Nephron progenitor cell (in vitro differentiated cells): ENCODE results near the gene NUDT7.

ENCODE experiments used
- DNase-seq: peaks from one replicate; pipeline ENCODE4 v3.0.0; 2021
- H3K27ac Mint-ChIP-seq: 2 replicates; pipeline ENCODE4 v1.8.0; 2021; ENCODE audit warnings: mild to moderate bottlenecking, moderate library complexity, mixed read lengths
- H3K27me3 Mint-ChIP-seq: 2 replicates; pipeline ENCODE4 v1.8.0; 2021; ENCODE audit warnings: mild to moderate bottlenecking, low read depth, mixed read lengths; ENCODE audit not compliant: poor library complexity
- H3K36me3 Mint-ChIP-seq: 2 replicates; pipeline ENCODE4 v1.8.0; 2021; ENCODE audit warnings: low read depth, mixed read lengths
- H3K4me1 Mint-ChIP-seq: 2 replicates; pipeline ENCODE4 v1.8.0; 2021; ENCODE audit warnings: mixed read lengths
- H3K4me3 Mint-ChIP-seq: 2 replicates; pipeline ENCODE4 v1.8.0; 2021; ENCODE audit warnings: mild to moderate bottlenecking, moderate library complexity, mixed read lengths
- H3K9me3 Mint-ChIP-seq: 2 replicates; pipeline ENCODE4 v1.8.0; 2021; ENCODE audit warnings: mild to moderate bottlenecking, moderate library complexity, mixed read lengths
- CTCF ChIP-seq: fragments of 200-600 bp; sonication (generic); IDR thresholded peaks from 2 replicates; pipeline ENCODE4 v1.5.0; 2021; ENCODE audit warnings: antibody characterized with exemption

The NUDT7 gene

GRCh38 chr16:77722309-77723107 is at the start of gene NUDT7:
NUDT7 (plus strand) TSS chr16:77722514; CDS start chr16:77722583, 69 bp downstream.
- peak; percentile 100 for DNase-seq
- Mint-ChIP-seq H3K4me1 (peaks cover 18% of the 10 kb centered on the region), H3K9me3 (peaks cover 7% of the 10 kb centered on the region), H3K27ac (no peak within 1 kb of the TSS), H3K4me3 (peak within 1 kb of the TSS; percentile 85), H3K27me3 (peaks cover 3% of the 10 kb centered on the region), H3K36me3 (peaks cover 14% of the 10 kb centered on the region)
- no peak for TF ChIP-seq CTCF

- Mint-ChIP-seq H3K27me3 (peaks cover 3% of the 10 kb centered on the region), H3K27ac (no peak overlapping the region), H3K4me3 (no peak overlapping the region), H3K36me3 (no peaks in the 10 kb centered on the region), H3K4me1 (no peaks in the 10 kb centered on the region), H3K9me3 (no peaks in the 10 kb centered on the region)
- DNase-seq, result no peak
- TF ChIP-seq CTCF, result no peak
These were observed 47.4 kb upstream of the NUDT7 start for GRCh38 chr16:77674888-77675287.

GRCh38 chr16:77675464-77676324 is 46.6 kb upstream of the NUDT7 start:
- H3K4me1 Mint-ChIP-seq, result no peaks in the 10 kb centered on the region
- H3K9me3 Mint-ChIP-seq, result no peaks in the 10 kb centered on the region
- no peak overlapping the region for H3K27ac Mint-ChIP-seq
- H3K4me3 Mint-ChIP-seq, result no peak overlapping the region
- no peaks in the 10 kb centered on the region for H3K36me3 Mint-ChIP-seq
- peak; percentile 79 for DNase-seq
- peaks cover 3% of the 10 kb centered on the region for H3K27me3 Mint-ChIP-seq
- peak; percentile 77 for TF ChIP-seq CTCF

- Mint-ChIP-seq H3K27me3 (peaks cover 3% of the 10 kb centered on the region), H3K4me3 (no peak overlapping the region), H3K4me1 (no peaks in the 10 kb centered on the region), H3K9me3 (no peaks in the 10 kb centered on the region), H3K36me3 (no peaks in the 10 kb centered on the region), H3K27ac (no peak overlapping the region)
- TF ChIP-seq CTCF, result no peak
- DNase-seq, result no peak
These were observed 45.2 kb upstream of the NUDT7 start for GRCh38 chr16:77677129-77677528.

- Mint-ChIP-seq H3K36me3 (no peaks in the 10 kb centered on the region), H3K4me3 (no peak overlapping the region), H3K27ac (no peak overlapping the region), H3K9me3 (no peaks in the 10 kb centered on the region), H3K27me3 (peaks cover 5% of the 10 kb centered on the region), H3K4me1 (no peaks in the 10 kb centered on the region)
- DNase-seq, result no peak
- TF ChIP-seq CTCF, result no peak
These were observed 42.9 kb upstream of the NUDT7 start for GRCh38 chr16:77679391-77679790.
